HG03139 (cell line): Measurements from ENCODE around the gene RASAL2.

Source experiments
- ATAC-seq: cut with Tn5 transposase; IDR thresholded peaks from one replicate; pipeline ENCODE4 v1.9.1; 2021; ENCODE audit not compliant: unreplicated experiment

Gene RASAL2

DNA sequence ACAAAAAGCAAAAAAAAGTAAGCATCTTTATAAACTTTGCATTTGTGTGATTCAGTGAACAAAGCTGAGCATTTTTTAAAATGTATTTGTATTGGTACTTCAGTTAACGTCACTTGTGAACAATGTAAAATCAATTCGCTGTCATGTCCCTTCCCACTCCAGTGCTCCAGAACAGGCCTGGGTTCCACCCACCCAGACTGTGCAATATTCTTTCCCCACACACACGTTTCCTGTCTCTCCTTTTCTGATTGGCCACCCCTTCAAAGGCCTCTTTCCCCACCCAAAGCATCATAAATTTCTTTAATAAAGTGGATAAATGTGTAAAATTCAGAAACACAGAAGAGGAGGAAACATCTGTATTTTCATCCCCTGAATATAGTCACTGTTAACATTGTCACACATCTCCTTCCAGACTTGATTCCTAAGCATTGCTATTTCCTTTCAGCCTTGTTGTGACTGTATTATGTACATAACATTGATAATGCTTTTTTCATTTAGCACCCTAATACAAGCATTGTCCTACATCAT is 390.9 kb downstream of the RASAL2 start:
- no peak for ATAC-seq

DNA sequence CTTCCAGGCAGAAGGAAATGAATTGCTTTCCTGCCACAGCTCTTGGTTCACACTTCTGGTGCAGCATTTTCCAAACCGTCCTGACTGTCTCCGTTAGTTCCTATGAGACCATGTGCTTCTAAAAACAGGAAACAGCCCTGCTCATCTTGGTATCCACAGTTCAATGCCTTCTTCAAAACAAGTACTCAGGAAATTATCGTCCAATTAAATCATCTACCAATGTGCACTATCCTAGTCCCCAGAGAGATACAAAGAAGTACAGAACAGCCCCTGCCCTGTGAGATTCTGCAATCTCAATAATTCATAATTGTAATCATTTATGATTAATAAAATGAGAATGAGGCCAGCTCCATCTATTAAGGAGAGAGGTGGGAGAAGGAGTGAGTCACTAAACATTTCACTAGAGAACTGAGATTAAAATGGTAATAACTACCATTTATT is 391.7 kb downstream of the RASAL2 start:
- no peak for ATAC-seq

GRCh38 chr1:178486100-178487069 is 392.5 kb downstream of the RASAL2 start:
- ATAC-seq, result no peak

GRCh38 chr1:178487070-178487615 is 393.2 kb downstream of the RASAL2 start:
- no peak for ATAC-seq

DNA sequence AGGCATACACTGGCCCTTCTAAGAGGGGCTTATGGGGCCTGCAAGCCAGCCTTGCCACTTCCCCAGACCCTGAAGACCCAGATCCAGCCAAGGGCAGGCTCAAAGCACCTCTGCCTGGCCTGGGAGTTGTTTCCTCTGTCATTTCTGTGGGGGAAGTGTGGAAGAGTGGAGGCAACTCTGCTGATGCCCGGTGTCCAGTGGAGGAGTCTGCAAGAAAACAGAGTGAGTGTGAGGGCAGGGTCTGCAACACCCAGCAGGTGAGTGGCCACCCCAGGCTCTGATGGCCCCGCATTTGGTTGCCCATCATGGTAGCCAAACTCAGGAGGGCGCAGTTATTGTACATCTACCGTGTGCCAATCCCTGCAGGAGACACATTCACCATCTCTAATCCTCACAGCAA is 394.5 kb downstream of the RASAL2 start:
- no peak for ATAC-seq

GRCh38 chr1:178489399-178489798 is 395.5 kb downstream of the RASAL2 start:
- ATAC-seq, result no peak

DNA sequence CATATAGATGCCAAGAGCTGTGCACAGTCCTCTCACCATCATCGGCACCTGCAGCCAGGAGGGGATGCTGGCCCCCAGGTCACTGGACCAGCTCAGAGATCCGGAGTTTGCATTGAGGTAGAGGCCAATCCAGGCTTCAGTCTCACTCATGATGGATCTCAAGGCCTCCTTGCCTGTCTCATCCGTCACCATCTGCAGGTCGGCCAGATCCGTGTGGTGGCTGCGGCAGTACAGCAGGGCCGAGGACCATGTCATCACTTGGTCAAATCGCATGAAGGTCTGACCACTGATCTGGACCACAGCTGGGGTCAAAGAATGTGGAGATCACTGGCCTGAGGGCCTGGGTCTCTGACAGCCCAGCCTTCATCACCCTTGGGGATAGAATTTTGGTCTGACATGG is 396.2 kb downstream of the RASAL2 start:
- ATAC-seq, result no peak

GRCh38 chr1:178490967-178491366 is 397.1 kb downstream of the RASAL2 start:
- ATAC-seq, result no peak

DNA sequence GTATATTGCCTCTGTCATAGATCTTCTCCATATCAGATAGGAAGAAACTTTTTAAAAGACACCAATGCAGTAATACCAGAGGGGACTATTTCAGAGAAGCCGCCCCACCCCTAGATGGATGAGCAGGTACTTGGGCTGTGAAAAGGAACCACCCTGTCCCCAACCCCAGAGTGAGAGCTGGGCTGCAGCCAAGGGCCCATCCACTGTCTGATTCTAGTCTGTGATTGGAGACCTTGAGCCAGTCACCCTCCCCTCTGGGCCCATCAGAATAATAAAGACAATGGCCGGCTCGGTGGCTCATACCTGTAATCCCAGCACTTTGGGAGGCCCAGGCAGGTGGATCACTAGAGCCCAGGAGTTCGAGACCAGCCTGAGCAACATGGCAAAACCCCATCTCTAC is 397.8 kb downstream of the RASAL2 start:
- ATAC-seq, result no peak

DNA sequence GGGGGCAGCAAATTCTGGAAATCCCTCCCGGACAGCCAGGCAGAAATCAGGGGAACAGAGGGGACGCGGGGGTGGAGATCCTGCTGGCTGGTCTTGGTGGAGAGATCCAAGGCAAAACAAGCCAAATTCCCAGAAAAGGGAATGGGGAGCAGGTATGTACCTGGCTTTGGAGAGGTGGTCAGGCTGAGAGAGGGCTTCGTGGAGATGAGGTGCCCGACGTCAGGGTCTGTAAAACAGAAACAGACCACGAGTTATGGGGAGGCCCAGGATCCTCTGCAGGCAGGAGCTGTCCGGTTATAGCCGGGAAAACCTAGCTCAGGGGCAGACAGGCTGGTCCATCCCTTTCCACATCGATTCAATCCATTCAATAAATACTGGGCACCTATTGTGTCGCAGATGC is 398.4 kb downstream of the RASAL2 start:
- no peak for ATAC-seq

- no peak for ATAC-seq
Observed at GRCh38 chr1:178493301-178493741, 399.4 kb downstream of the RASAL2 start.

DNA sequence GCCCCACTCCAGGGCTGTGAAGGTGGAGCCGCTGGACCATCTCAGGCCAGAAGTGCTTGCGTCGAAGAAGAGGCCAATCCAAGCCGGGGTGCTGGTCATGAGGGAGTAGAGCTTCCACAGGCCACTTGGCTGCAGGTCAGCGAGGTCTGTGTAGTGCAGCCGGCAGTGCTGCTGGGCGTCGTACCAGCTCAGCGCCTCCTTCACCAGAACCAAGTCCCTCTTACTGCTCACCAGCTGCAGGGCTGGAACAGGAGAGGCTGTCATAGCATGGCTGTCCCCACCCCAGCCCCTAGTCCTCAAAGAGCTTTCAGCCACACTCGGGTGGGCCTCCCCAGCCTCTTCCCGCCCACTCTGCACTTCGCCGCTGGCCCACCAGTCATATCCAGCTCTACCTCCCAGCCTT is 400.7 kb downstream of the RASAL2 start:
- no peak for ATAC-seq

GRCh38 chr1:178495158-178495557 is 401.3 kb downstream of the RASAL2 start:
- ATAC-seq, result no peak

DNA sequence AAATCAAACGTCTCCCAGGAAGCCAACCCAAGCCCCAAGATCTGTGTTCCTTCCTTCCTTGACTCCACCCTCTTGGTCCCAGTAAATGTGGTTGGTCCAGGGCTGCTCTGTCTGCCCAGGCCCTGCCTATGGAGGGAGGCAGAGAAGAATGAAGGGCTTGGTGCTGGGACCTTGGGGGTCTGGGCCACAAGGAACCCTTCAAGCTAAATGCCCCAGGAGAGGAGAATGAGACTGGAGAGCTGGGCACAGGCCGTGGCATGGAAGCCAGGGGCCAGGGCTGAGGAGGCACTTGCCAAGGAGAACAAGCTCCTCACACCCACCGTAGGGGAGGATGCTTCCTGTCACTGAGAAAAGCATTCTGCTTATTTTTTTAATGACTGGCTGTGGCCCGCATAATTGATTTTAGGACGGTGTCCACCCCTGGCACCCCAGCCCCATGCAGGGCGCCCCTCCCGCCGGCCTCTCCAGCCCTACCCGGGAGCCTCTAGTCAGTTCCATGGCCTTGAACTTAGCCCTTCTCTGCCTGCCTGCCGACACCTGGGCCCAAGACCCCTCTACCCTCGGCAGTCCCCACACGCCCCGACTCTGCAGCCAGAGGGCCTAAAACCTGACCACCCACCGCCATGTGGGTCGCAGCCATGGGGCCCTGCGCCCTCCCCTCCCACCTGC is 402.0 kb downstream of the RASAL2 start:
- no peak for ATAC-seq

DNA sequence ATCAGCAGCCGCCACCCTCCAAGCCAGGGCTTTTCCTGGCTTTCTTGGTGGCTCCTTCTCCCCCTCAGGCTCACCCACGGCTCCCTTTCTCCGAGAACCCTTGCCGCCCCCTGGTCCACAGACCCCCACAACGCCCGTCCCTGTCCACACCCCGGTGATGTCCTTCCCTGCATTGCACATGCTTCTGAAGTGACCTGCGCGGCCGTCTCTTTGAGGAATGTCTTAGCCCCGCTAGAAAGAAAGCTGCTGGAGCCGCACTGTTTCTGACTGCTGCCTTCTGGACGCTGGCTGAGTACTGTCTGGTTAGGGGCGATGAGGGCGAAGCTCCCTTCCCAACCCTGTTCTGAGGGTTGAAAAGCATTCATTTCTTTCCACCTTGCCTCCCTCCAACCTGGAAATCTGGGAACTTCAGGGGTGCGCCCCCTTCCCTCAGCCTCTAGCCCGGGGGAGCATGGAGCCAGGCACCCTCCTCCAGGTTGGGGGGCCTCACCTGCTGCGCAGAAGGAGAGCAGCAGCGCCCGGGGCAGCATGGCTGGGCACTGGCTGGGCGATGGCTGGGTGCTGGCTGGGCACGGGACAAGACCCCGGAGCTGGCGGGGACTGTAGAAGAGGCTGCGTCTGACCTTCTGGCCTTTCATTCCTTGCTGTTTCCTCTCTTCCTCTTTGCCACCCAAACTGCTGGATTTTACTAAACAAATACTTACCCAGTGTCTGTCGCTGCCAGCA is 402.7 kb downstream of the RASAL2 start, which contains the start of gene CLEC20A:
Gene CLEC20A (minus strand): TSS at position 555 of the 726 bp plus-strand sequence. CDS start 25 bp downstream, at position 530.
- no peak for ATAC-seq

GRCh38 chr1:178497903-178498478 is 404.1 kb downstream of the RASAL2 start:
- no peak for ATAC-seq

DNA sequence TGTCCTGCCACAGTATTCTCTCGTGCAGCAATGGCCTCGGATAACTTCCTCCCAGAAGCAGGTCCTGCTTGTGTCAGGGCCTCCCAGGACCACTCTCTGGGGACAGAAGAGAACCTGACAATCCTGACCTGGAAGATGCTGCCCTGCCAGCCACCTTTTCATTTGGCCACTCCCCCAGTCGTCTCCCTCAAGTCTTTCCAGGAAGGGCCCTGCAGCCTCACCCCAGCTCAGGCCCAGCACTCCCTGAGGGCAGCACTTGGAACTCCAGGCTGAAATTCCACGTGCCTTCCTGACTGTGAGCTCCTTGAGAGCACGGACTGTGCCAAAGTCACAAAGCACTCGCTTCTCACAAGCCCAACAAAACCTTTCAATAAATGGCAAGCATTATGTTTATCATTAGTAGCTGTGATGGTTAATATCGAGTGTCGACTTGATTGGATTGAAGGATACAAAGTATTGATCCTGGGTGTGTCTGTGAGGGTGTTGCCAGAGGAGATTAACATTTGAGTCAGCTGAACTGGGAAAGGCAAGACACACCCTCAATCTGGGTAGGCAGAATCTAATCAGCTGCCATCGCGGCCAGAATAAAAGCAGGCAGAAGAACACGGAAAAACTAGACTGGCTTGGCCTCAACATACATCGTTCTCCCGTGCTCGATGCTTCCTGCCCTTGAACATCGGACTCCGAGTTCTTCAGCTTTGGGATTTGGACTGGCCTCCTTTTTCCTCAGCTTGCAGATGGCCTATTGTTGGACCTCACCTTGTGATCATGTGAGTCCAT is 405.2 kb downstream of the RASAL2 start:
- ATAC-seq, result no peak

DNA sequence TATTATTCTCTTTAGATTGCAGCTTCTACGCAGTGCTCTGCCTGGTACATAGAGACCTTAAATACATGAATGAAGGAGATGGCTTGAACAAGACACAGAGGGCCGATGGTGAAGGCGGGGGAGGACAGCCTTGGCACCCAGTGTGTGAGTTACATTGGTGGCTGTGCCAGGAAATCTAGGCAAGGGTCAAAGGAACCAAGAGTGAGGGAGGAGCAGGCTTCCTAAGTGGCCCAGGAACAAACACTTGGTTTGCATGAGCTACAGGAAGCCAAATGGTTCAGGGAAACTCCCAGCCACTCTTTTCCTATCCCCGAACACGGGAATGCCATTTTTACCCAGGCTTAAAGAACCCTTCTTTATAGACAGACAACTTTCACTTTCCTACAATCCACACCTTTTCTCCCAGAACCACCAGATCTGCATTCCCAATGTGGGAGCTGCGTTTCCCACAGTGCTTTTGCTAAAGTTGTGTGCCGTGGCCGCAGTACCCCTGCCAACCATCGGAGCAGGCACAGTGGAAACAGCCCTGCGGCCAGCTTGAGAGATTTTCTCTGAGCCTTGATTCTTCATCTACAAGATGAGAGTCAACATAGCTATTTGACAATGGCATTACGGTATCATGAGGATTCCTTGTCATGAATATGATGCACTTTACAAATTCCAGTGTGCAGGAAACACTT is 406.3 kb downstream of the RASAL2 start:
- no peak for ATAC-seq

GRCh38 chr1:178500936-178501554 is 407.1 kb downstream of the RASAL2 start:
- no peak for ATAC-seq
